NCI-H1436 (cell line): Measurements from ENCODE around the gene IL17REL.

ENCODE experiments used
- DNase-seq: peaks from one replicate; lab custom pipeline; 2025; lab: John Stamatoyannopoulos, UW

IL17REL gene

DNA sequence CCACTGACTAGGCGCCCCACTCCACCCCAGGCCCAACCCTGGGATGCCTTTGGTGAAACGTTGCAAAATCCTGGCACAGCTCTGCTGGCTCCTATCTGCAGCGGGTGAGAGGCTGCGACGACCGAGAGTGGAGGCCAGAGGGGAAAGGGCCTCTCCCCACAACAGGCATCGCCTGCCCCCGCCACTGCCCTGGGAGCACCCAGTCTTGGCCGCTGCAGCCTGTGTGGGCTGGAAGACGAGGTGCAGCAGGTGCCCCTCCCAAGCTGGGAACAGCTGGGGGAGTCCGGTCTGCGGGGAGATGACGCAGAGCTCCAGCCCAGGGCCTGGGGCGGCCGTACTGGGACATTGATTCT lies 56.2 kb downstream of the IL17REL start:
- DNase-seq = no peak

DNA sequence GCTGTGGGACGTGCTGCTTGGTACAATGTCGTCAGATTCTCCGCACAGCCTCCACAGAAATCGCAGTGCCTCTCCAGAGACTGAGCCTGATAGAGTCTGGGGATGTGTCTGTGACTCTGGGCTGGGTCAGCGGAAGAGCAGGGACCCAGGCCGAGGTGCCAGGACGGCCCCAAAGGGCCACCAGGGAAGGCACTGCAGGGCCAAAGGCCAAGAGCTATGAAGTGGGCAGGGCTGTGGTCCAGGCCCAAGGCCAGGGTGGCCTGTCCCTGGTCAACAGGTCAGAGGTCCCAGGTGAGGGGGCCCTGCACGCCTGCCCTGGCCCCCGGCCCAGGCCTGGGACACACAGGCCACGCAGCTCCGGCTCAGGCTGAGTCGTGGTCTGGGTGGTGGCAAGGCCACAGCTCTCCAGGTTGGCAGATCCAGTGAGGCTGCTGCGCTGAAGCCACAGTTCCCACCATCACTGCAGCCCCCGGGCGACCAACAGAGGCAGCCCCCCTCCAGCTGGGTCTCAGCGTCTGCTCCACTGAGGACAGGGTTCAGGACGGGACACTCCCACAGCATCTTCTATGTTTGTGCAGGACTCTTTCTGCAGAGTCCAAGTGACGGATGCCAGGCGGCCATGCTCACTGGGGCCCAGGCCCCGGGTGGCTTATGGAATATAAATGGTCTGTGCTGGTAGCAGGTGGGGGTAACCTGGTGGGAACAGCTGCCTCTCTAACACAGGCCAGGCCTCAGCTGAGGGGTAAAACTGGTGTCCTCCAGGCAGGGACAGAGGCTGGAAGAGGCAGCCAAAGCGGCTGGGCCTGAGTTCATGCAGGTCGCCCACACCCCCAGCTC lies 56.8 kb downstream of the IL17REL start:
- DNase-seq = no peak

DNA sequence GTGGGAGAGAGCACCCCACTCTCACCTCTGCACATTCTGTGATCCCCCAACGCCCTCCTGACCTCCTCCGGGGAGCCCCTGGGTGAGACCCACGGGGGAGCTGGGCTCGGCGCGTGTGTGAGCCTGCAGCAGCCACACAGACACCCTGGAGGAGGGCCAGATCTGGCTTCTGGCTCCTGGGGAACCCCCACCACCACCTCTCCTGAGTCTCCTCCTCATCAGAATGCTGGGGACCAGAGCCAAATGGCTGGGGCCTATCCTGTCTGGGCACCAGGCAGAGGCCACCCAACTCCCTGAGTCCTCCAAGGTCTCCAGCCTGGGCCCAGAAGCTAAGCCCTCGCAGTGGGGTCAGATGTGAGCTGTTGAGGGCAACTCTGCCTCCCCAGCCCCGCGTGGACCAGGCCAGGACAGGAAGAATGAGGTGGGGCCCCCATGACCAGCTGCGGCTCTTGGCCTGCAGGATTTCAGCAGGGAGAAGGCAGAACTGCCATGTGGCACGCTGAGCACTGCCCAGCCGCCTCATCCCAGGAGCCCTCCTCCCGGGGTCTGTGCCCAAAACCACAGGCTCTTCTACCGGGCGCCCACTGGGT lies 57.5 kb downstream of the IL17REL start:
- DNase-seq = no peak

DNA sequence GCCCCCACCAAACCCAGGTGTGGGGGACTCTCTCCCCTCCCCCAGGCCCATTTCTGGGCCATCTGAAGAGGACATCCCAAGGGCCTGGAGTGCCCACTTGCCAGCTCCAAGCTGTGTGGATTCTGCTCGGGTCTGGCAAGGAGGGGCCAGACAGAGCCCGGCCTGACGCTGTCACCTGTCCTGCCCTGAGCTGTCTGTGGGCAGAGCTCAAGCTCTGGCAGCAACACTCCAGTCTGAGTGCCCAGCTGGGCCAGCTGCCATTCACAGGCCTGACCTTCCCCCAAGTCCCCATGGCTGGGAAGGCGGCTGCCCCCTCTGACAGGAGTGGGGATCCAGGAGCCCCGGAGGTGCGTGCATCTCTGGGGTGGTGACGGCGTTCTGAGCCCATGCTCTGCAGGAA lies 58.2 kb downstream of the IL17REL start:
- DNase-seq = no peak

DNA sequence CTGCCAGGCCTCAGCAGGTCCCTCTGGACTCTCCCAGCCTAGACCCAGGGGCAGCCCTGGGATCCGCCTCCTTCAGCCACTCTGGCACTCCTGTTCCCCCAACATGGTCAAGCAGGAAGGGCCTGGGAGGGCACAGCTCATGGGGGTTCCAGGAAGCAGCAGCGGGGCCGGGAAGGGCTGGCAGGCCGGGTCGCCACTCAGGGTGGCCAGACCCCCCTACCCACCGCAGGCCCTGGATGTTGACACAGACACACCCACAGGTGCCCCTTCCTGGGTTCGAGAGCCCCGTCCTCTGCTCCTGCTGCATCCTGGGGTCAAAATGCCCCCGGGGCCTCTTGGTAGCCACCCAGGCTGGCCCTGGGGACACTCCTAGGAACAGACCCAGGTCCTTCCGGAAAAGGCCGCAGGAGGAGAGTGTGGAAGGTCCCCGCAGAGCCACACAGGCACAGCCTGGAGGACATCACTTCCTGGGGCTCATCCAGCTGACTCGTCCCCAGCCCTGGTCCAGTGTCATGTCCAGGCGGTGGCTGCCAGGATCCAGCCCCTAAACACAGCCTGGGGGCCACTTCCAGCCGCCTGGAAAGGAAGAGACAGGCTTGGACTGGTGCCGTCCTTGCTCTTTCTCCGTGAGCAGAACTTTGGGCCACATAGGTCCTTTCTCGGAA lies 58.8 kb downstream of the IL17REL start:
- DNase-seq = no peak

DNA sequence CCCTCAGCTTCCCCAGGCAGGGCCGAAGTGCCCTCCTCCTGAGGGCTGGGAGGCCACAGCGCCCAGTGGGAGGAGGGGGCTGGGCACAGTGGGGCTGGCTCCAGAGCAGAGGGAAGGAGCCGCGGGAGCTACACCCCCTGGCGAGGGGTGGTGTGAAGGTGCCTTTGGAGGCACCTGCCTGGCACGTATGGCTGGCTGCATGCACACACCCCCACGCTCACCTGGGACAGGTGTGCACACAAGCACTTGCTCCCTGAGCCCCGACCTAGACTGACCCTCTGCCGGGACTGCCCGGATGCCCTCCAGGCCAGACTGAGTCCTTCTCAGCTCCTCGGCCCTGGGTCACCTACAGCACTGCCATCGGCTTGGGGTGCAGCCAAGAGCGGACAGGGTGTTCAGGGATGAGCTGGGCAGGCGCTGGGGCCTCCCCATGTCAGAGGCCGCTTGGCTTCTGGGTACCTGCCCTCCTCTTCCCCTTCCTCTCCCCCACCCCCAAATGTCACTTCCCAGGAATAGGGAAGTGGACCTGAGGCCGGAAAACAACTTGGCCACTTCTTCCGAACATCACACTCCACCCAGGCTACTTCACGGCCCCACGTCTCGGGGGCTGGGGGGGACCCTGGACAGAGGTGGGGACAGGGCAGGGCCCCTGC lies 59.4 kb downstream of the IL17REL start:
- no peak for DNase-seq

DNA sequence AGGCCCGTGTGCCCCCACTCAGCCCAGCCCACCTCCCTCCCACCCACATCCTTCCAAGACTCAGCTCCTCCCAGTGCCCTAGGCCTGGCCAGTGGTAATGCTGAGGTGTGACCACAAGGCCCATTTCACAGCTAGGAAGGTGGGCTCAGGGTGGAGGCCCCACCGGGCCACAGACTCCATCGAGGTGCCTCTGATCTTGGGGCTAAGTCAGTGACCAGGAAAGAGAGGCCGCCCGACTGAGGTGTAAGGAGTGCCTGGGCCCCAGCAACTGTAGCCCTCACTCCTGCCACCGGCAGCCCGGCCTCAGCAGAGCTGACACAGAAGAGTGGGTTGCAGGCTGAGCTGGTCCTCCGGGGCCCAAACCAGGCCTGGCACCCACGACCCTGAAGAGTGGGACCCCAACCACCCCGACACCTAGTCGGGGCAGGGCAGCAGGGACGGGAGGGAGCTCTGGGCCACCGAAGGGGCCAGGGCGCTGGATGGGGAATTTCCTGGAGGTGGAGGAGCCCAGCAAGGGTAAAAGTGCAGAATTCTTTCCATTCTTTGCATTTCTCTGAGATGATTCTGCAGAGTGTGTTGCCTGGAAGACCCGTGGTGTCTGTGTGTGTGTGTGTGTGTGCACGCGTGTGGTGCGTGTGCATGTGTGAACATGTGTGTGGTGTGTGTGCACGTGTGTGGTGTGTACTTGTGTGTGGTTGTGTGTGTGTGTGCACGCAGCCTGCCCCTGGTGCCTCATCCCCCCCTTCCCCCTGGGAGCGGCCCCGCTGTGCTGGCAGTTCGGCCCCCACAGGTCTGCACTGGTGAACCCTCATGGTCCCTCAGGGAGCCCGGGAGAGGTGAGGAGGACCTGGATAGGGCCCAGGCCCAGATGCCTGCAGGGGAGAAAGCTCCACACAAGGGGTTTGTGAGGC lies 60.3 kb downstream of the IL17REL start:
- no peak for DNase-seq

DNA sequence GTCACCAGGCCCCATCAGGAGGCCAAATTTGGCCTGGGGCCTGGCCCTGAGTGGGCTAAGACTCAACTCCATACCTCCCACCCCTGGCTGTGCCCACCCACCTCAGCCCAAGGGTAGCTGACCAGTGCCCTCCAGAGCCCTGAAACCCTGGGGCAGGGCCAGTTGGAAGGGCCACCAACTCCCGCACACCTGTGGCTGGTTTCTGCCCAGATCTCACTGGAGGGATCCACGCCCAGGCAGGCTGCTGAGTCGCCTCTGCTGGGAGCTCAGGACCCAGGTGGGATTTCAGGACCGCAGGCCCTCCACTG lies 60.9 kb downstream of the IL17REL start:
- DNase-seq = no peak

DNA sequence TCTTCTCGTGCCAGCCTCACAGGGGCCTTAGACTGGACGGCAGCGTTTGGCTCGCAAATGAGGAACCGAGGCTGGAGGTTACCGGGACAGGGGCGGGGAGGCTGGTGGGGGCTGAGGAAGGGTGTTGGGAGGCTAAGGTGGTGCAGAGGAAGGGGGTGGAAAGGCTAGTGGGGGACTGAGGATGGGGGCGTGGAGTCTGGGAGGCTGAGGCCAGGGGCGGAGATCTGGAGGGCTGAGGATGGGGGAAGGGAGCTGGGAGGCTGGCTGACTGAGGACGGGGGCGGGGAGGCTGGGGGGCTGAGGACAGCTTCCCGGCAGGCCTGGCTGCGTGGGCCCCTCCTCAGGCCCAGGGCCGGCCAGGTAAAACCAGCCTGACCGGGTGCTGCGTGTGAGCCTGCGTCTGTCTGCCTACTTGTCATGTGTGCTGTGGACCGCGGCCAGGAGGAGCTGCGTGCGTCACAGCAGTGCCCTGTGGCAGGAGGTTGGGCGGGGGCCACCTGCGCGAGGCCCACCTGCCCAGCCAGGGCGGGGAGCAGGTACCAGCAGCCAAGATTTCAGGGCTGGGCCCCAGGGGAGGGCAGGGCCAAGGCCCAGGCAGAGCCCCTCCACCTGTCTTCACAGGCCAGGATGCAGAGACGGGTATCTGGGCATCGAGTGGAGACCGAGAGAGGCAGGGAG lies 61.4 kb downstream of the IL17REL start:
- DNase-seq = no peak

DNA sequence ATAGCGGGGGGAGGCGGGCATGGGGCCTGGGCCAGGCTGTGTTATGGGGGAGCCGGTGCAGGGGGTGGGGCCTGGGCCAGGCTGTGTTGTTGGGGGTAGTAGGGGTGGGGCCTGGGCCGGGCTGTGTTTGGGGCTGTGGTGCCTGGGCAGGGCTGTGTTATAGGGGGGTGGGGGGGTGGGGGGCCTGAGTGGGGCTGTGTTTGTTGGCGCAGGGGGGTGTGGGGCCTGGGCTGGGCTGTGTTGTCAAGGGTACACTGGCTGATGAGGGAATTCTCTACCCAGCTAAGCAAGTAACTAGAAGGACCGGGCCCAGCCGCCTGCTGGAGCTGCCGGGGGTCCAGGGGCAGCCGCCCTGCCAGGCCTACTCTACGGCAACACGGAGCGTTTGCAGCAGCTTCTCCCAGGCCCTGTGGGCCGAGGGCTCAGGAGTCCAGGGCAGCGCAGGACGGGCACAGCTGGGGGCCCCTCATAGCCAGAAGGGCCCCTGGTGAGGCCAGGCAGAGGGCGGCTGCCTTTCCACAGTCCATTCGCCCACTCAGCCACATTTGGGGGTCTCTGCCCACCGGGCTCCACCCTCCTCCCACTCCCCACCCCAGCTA lies 62.1 kb downstream of the IL17REL start:
- DNase-seq = no peak

DNA sequence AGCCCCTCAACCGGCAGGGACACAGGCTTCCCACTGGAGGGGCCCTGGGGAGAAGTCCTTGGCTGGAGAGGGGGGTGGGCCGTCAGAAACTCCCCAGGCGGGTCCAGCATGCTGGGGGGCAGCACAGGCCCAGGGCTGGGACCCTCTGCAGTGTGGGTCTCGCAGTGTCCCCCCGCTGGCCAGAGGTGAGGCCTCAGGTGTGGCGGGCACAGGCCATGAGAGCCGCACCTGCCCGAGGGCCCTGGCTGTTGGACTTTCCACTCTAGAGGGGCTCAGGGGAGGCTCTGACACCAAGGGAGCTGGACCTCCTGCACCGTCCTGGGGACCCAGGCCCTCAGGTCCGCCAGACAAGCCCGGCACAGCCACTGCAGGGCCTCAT lies 62.7 kb downstream of the IL17REL start:
- DNase-seq = no peak

DNA sequence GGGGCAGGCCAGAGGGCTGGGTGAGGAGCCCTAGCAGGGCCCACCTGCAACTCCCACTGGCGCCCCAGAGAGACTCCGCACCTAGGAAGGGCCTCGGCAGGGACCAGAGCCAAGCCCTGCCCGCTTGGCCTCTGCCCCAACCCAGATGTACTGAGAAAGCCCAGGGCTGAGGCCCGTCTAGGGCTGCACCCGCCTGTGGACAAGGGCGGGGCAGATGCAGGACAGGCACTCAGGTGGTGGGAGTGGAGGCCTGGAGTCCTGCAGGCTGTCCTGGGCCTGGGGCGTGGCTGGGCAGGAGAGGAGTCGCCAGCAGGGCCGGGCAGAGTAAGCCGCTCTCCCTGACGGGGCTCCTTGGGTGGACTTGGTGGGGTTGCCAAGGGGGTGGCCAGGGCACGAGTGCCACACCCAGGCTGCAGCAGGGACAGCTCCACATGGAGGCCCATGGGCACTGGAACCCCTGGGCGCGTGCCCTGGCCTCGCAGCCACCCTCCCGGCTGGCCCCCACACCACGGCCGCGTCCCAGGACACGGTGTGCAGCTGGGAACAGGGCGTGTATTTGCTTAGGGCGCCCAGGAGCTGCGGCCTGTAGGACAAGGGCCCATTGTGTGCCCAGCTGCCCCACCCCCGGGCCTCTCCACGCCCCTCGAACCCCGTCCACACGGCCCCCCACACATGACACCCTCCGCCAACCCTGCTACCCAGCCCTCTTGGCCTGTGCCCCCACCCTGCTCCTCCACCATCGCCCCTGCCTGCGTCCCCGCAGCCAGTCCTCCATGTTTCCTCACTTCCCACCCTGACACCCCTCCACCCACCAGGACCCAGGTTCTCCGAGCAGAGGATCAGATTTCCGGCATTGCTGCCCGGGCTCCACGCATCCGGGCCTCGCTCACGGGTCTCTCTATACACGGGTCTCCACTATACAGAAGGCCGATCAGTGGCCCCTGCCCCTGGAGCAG lies 63.3 kb downstream of the IL17REL start:
- no peak for DNase-seq

DNA sequence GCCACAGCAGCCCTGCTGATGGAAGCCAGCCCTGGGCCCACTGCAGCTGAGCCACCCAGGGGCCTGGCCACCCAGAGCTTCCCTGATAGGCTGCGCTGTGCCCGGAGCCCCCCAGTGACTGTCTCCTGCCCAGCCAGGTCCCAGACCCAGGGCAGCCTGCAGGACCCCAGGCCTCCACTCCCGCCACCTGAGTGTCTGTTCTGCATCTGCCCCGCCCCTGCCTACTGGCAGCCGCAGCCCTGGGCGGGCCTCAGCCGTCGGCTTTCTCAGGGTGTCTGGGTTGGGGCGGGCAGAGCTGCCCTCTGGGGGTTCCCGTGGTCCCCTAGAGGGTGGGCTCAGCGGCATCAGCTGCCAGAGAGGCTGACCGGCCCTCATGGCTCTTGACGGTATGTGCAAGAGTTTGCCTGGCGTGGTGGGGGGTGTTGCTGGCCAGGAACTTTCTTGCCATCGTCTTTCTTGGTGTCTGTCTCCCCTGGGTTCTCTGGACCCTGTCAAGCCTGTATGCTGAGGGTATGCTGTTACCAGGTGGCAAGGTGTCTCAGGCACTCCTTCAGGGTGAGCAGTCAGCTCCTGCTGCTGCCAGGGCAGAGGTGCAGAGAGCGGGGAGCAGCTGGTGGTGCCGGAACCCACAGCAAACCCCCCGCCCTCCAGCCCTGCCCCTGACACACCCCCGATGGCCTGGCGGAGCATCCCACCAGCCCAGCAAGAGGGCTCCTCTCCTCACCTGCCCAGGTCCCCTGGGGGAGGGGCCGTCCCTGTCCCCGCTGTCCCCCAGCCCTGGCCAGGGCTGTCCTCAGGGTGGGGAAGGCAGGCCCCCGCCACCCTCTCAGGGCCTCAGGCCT lies 64.2 kb downstream of the IL17REL start:
- no peak for DNase-seq

DNA sequence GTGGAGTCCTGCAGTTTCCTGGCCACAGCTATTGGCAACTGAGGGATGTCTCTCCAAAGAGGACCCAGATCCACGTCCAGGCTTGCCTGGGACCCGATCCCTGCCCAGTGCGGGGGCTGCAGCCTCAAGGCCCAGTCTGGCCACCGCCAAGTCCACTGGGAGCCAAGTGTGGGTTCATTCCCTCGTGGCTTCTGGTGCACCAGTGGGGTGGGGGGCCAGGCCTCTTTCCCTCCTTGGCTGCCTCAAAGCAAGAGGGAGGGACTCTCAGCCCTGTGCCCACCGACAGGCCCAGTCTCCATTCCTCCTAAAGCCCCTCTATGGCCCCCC lies 65.3 kb downstream of the IL17REL start:
- DNase-seq = no peak

DNA sequence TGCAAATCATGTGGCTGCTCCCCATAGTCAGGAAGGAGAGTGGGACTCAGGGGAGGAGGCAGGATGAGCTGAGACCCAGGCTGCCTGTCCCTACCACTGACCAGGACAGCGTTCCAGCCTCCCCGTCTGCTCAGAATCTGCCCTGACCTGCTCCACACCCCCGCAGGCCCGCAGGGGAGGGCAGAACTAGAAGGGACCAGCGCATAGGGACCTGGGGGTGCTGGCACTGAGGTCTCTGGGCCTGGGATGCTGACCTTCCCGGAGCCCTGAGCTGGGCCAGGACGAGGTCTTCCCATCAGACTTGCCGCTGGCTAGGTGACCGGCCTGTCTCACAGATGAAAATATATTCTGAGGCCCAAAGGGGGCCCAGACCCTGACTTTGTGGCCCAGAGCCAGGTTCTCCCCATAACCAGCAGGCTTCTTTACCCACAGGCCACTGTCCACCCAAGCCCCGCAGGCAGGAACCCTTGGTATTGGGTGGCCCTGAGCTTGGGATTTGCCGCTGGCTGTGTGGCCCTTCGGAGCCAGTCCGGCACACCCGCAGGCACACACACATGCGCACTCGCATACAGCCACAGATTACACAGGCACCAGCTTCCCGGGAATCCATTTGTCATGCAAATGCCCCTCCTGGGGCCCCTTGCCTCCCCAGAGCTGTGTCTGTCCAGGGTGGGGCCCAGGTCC lies 65.8 kb downstream of the IL17REL start:
- no peak for DNase-seq

DNA sequence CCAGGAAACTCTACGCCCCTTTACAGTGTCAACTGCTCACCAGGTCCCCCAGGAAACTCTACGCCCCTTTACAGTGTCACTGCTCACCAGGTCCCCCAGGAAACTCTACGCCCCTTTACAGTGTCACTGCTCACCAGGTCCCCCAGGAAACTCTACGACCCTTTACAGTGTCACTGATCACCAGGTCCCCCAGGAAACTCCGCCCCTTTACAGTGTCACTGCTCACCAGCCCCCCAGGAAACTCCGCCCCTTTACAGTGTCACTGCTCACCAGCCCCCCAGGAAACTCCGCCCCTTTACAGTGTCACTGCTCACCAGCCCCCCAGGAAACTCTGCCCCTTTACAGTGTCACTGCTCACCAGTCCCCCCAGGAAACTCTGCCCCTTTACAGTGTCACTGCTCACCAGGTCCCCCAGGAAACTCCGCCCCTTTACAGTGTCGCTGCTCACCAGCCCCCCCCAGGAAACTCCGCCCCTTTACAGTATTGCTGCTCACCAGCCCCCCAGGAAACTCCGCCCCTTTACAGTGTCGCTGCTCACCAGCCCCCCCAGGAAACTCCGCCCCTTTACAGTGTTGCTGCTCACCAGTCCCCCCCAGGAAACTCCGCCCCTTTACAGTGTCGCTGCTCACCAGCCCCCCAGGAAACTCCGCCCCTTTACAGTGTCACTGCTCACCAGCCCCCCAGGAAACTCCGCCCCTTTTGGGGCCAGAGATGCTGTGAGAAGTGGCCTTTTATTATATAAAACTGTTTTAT lies 67.3 kb downstream of the IL17REL start:
- DNase-seq = peak; percentile 89
